ENCODE data around the gene GRIPAP1. TPM values are rescaled to one million over a fixed set of nuclear protein-coding genes. Genes with fewer than 3 reads are reported as not detected.
"Not testable (repeated sequence)": the region's sequence is repeated elsewhere in the genome, so short reads cannot be mapped to it uniquely, and the experiment has no call there.

Gene GRIPAP1
- total RNA-seq, 1 experiment from 2014 or later: 15.3 TPM

GRCh38 chrX:48996969-48997368 lies 5.1 kb downstream of the GRIPAP1 start:
- DNase-seq (ENCODE audit: low spot score): no peak

- DNase-seq (ENCODE audit: low spot score): no peak
Observed at GRCh38 chrX:48992341-48992740, 9.7 kb downstream of the GRIPAP1 start.

- DNase-seq (ENCODE audit: low spot score): no peak
Observed at GRCh38 chrX:48989483-48989882, 12.6 kb downstream of the GRIPAP1 start.

- no peak for DNase-seq (ENCODE audit: low spot score)
Observed at GRCh38 chrX:48983896-48984295, 18.2 kb downstream of the GRIPAP1 start.

- no peak for DNase-seq (ENCODE audit: low spot score)
Observed at GRCh38 chrX:48983081-48983480, 19.0 kb downstream of the GRIPAP1 start.

- DNase-seq (ENCODE audit: low spot score): no peak
Observed at GRCh38 chrX:48981178-48981577, 20.9 kb downstream of the GRIPAP1 start.

- DNase-seq (ENCODE audit: low spot score): not testable (repeated sequence)
Observed at GRCh38 chrX:48980341-48980740, 21.7 kb downstream of the GRIPAP1 start.

GRCh38 chrX:48978226-48978625 lies 23.8 kb downstream of the GRIPAP1 start:
- DNase-seq (ENCODE audit: low spot score): no peak

- no peak for DNase-seq (ENCODE audit: low spot score)
Observed at GRCh38 chrX:48976086-48976485, 26.0 kb downstream of the GRIPAP1 start.

- DNase-seq (ENCODE audit: low spot score): no peak
Observed at GRCh38 chrX:48975541-48975940, 26.5 kb downstream of the GRIPAP1 start.

GRCh38 chrX:48975041-48975440 lies 27.0 kb downstream of the GRIPAP1 start:
- no peak for DNase-seq (ENCODE audit: low spot score)

GRCh38 chrX:48974574-48974973 lies 27.5 kb downstream of the GRIPAP1 start:
- no peak for DNase-seq (ENCODE audit: low spot score)

GRCh38 chrX:48974033-48974432 lies 28.0 kb downstream of the GRIPAP1 start:
- DNase-seq (ENCODE audit: low spot score): no peak

GRCh38 chrX:48972220-48973164 lies 29.6 kb downstream of the GRIPAP1 start:
- peak; percentile 21 for DNase-seq (ENCODE audit: low spot score)

GRCh38 chrX:48971249-48972219 lies 30.5 kb downstream of the GRIPAP1 start, which contains the start of gene KCND1:
KCND1 (minus strand) TSS chrX:48971844; CDS start chrX:48970271, 1,573 bp downstream.
- DNase-seq (ENCODE audit: low spot score): no peak

- no peak for DNase-seq (ENCODE audit: low spot score)
Observed at GRCh38 chrX:48969471-48969870, 32.6 kb downstream of the GRIPAP1 start.

GRCh38 chrX:48968377-48968776 lies 33.7 kb downstream of the GRIPAP1 start:
- DNase-seq (ENCODE audit: low spot score): no peak

- DNase-seq (ENCODE audit: low spot score): no peak
Observed at GRCh38 chrX:48966796-48967579, 35.1 kb downstream of the GRIPAP1 start.

GRCh38 chrX:48965959-48966358 lies 36.1 kb downstream of the GRIPAP1 start:
- no peak for DNase-seq (ENCODE audit: low spot score)

- DNase-seq (ENCODE audit: low spot score): no peak
Observed at GRCh38 chrX:48961585-48962091, 40.4 kb downstream of the GRIPAP1 start.

- no peak for DNase-seq (ENCODE audit: low spot score)
Observed at GRCh38 chrX:48960291-48960690, 41.8 kb downstream of the GRIPAP1 start.
